IMR-90 (cell line): Measurements from ENCODE around the gene PROM2.

Source experiments
- BHLHE40 ChIP-seq: fragments of 150-350 bp; IDR thresholded peaks from 2 replicates; pipeline ENCODE4 v1.6.1; 2016; ENCODE audit warnings: mild to moderate bottlenecking, low read depth, low read length
- CHD1 ChIP-seq: IDR thresholded peaks from 2 replicates; pipeline ENCODE4 v1.6.1; 2012; ENCODE audit warnings: low read depth, low read length, improper control_type of control experiment
- CTCF ChIP-seq: conservative IDR thresholded peaks from 2 replicates; pipeline ENCODE4 v1.5.1; 2012; ENCODE audit warnings: mild to moderate bottlenecking, low read depth, low read length, improper control_type of control experiment
- MAFK ChIP-seq: IDR thresholded peaks from 2 replicates; pipeline ENCODE4 v1.6.1; 2012; ENCODE audit warnings: low read depth, low read length, improper control_type of control experiment
- POLR2A ChIP-seq: IDR thresholded peaks from 2 replicates; pipeline ENCODE4 v1.6.1; 2012; ENCODE audit warnings: mild to moderate bottlenecking, low read depth, low read length
- RFX5 ChIP-seq: IDR thresholded peaks from 2 replicates; pipeline ENCODE4 v1.8.0; 2012; ENCODE audit warnings: low read depth, mild to moderate bottlenecking, low read length, moderate library complexity
- SMC3 ChIP-seq: fragments of 150-350 bp; IDR thresholded peaks from 2 replicates; pipeline ENCODE4 v1.6.1; 2016; ENCODE audit warnings: low read depth, mild to moderate bottlenecking, antibody characterized with exemption, low read length, moderate library complexity

GRCh38 chr2:95307036-95307435 lies 32.8 kb downstream of the PROM2 start:
- TF ChIP-seq CHD1 (no peak), BHLHE40 (no peak), CTCF (no peak), RFX5 (no peak), POLR2A (no peak), SMC3 (no peak), MAFK (no peak)
